ENCODE data around the gene TMTC1.

DNA sequence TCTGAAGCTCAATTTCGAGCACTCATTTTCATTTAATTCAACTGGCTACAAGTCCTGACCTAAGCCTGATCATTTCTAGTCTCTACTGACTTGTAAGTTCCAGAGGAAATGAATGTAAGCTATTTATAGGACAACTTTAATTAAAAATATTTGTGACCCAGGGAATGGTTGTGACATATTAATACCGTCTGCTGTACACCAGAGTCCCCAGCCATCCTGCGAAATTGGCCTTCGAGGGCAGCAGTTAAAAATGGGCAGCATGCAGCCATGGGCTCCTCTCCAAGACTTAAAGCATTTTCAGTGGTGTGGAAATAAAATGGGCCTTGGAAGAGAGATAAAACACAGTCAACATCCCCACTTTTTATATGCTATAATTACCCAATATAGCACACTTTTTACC is 255.6 kb downstream of the TMTC1 start:
- TF ChIP-seq, protein P1, sequence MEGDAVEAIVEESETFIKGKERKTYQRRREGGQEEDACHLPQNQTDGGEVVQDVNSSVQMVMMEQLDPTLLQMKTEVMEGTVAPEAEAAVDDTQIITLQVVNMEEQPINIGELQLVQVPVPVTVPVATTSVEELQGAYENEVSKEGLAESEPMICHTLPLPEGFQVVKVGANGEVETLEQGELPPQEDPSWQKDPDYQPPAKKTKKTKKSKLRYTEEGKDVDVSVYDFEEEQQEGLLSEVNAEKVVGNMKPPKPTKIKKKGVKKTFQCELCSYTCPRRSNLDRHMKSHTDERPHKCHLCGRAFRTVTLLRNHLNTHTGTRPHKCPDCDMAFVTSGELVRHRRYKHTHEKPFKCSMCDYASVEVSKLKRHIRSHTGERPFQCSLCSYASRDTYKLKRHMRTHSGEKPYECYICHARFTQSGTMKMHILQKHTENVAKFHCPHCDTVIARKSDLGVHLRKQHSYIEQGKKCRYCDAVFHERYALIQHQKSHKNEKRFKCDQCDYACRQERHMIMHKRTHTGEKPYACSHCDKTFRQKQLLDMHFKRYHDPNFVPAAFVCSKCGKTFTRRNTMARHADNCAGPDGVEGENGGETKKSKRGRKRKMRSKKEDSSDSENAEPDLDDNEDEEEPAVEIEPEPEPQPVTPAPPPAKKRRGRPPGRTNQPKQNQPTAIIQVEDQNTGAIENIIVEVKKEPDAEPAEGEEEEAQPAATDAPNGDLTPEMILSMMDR (optimal IDR thresholded peaks at IDR 0.05 in 1 of 3, IDR thresholded peaks at IDR 0.05 in 1 of 3, conservative IDR thresholded peaks at IDR 0.05 in 1 of 3; ENCODE audit: extremely low read depth in 1 of 3, insufficient read depth in 2 of 3, low read length in 3 of 3): no peak
- TF ChIP-seq EZH2 (IDR thresholded peaks at IDR 0.05; ENCODE audit: low read length): no peak
